HEK293 (cell line): ENCODE measurements around the gene TADA2B.

Experiments
- CTCF ChIP-seq: fragments of 450-650 bp; formaldehyde crosslinking; IDR thresholded peaks from 2 replicates; pipeline ENCODE4 v1.5.1; 2016; ENCODE audit warnings: missing biosample characterization, missing genetic modification characterization
- PATZ1 ChIP-seq: fragments of 450-650 bp; formaldehyde crosslinking; IDR thresholded peaks from 2 replicates; pipeline ENCODE4 v1.5.1; 2016; ENCODE audit warnings: missing biosample characterization, missing genetic modification characterization
- TCF7L2 ChIP-seq: IDR thresholded peaks from 2 replicates; pipeline ENCODE4 v1.6.1; 2011; ENCODE audit warnings: low read depth, mild to moderate bottlenecking, inconsistent platforms, low read length, moderate library complexity, borderline replicate concordance
- ZBTB11 ChIP-seq: fragments of 450-650 bp; formaldehyde crosslinking; conservative IDR thresholded peaks from 2 replicates; pipeline ENCODE4 v1.5.1; 2016; ENCODE audit warnings: low read depth, missing biosample characterization, missing genetic modification characterization
- ZNF148 ChIP-seq: fragments of 450-650 bp; formaldehyde crosslinking; IDR thresholded peaks from 2 replicates; pipeline ENCODE4 v1.5.0; 2017; ENCODE audit warnings: missing biosample characterization, missing genetic modification characterization, borderline replicate concordance
- ZNF157 ChIP-seq: fragments of 450-650 bp; formaldehyde crosslinking; IDR thresholded peaks from 2 replicates; pipeline ENCODE4 v1.5.1; 2016; ENCODE audit warnings: missing biosample characterization, missing genetic modification characterization
- ZNF423 ChIP-seq: fragments of 450-650 bp; formaldehyde crosslinking; IDR thresholded peaks from 2 replicates; pipeline ENCODE4 v1.5.1; 2016; ENCODE audit warnings: missing biosample characterization, missing genetic modification characterization
- ZNF624 ChIP-seq: fragments of 450-650 bp; formaldehyde crosslinking; IDR thresholded peaks from 2 replicates; pipeline ENCODE4 v1.5.1; 2017; ENCODE audit warnings: missing biosample characterization, missing genetic modification characterization
- ZNF791 ChIP-seq: fragments of 450-650 bp; formaldehyde crosslinking; IDR thresholded peaks from 2 replicates; pipeline ENCODE4 v1.5.1; 2016; ENCODE audit warnings: missing biosample characterization, missing genetic modification characterization
- ZNF830 ChIP-seq: fragments of 450-650 bp; IDR thresholded peaks from 2 replicates; pipeline ENCODE4 v1.5.0; 2018; ENCODE audit warnings: missing biosample characterization, missing genetic modification characterization, low read depth, mild to moderate bottlenecking, moderate library complexity
- ZNF843 ChIP-seq: fragments of 450-650 bp; formaldehyde crosslinking; IDR thresholded peaks from 2 replicates; pipeline ENCODE4 v1.5.1; 2016; ENCODE audit warnings: missing biosample characterization, missing genetic modification characterization
- ZSCAN18 ChIP-seq: fragments of 450-650 bp; formaldehyde crosslinking; IDR thresholded peaks from 2 replicates; pipeline ENCODE4 v1.5.1; 2016; ENCODE audit warnings: missing biosample characterization, missing genetic modification characterization
- ZSCAN4 ChIP-seq: fragments of 450-650 bp; formaldehyde crosslinking; IDR thresholded peaks from 2 replicates; pipeline ENCODE4 v1.5.1; 2017; ENCODE audit warnings: missing biosample characterization, missing genetic modification characterization

GRCh38 chr4:7075962-7076695 lies 33.0 kb downstream of the TADA2B start:
- TF ChIP-seq CTCF (tag by site-specific recombination) = no peak
- no peak for TF ChIP-seq ZBTB11 (tag by site-specific recombination)
- TF ChIP-seq ZSCAN4 = no peak
- no peak for TF ChIP-seq ZNF791 (tag by site-specific recombination)
- no peak for TF ChIP-seq TCF7L2
- TF ChIP-seq ZNF843 = no peak
- TF ChIP-seq ZSCAN18 (tag by site-specific recombination) = no peak
- TF ChIP-seq ZNF830 (tag by site-specific recombination) = no peak
- no peak for TF ChIP-seq ZNF148 (tag by site-specific recombination)
- no peak for TF ChIP-seq ZNF423
- TF ChIP-seq PATZ1 = no peak
- no peak for TF ChIP-seq ZNF624
- TF ChIP-seq ZNF157 (tag by site-specific recombination) = no peak
